ENCODE measurements around the gene LHX3. TPM values are rescaled to one million over a fixed set of nuclear protein-coding genes. Genes with fewer than 3 reads are reported as not detected.
A peak's percentile ranks its signal among the peaks of the same experiment; 100 is the strongest.

LHX3 gene
- total and polyA plus RNA-seq, 2 of the 4 experiments (the other 2 are of a cell fraction) = not detected

DNA sequence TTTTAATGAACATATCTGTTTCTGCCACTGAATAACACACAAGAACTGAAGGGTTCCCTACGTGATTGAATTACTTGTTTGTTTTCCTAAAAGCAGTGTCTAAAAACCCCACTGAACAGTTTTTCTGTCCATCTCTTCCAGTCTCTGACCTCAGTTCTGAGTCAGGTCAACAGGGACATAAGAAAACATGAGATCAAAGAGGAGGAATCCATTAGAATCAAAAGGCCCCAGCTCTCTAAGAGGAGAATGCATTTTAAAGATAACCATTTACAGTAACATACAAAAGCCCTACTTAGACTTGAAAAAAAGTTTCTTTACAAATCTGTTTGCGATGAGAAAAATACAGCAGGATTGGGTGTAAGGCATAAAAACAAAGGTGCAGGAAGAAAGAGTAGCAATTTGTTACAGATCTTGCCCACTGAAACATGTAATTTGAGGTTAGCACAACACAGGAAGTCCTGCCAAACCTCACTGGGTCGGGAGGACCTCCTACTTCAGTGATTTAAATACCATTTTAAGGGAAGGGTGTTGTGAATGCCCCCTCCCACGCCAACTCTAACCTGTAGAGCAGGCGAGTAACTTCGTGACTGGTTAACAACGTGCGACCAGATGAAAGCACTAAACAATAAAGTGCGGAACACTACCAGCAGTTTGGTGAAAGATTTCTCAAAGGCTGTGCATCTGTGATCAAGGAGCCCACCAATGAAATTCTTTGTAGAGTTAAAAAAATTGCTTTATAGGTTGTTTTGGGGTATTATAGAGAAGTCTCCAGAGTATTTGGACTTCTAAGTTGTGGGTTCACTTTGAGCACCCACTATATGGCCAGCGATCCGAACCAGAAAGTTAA lies 39.4 kb upstream of the LHX3 start:
- no peak overlapping the region for H3K27ac ChIP-seq (ENCODE audit: insufficient read depth, low read length)
- dilution Hi-C loops (cut with HindIII; ENCODE audit: low sequenced_read_pairs, unreplicated experiment) = no loop called here
- H3K18ac ChIP-seq (ENCODE audit: low read depth, low read length) = no peak overlapping the region
- H3K9ac ChIP-seq (ENCODE audit: low read depth, low read length) = peak overlapping the region; percentile 83
- H2AK9ac ChIP-seq (replicated peaks; ENCODE audit: low read depth, low read length, poor library complexity) = peak overlapping the region; percentile 73
- H4K5ac ChIP-seq (ENCODE audit: low read depth, low read length) = no peak overlapping the region
- no peak overlapping the region for H2BK20ac ChIP-seq (ENCODE audit: low read depth, low read length)
- no peak overlapping the region for H2BK5ac ChIP-seq (ENCODE audit: low read depth, low read length, poor library complexity, severe bottlenecking)
- H2AFZ ChIP-seq (replicated peaks; ENCODE audit: low read length, poor library complexity) = no peak overlapping the region
- DNase-seq = no peak
- peaks cover 31% of the 10 kb centered on the region for H4K20me1 ChIP-seq (ENCODE audit: insufficient read depth, low read length)
- ATAC-seq (ENCODE audit: low read depth) = no peak
- H3K79me1 ChIP-seq (ENCODE audit: low read depth in 1 of 2, low read length in 2 of 2) = peaks cover 22 to 51% of the 10 kb centered on the region in 2 experiments
- no peak overlapping the region for H3K56ac ChIP-seq (ENCODE audit: extremely low read depth, insufficient read depth, low read length)
- 0 out of 2 replicates have a peak overlapping the region, but pooled peaks have one; percentile 59 for H3K14ac ChIP-seq (replicated peaks; ENCODE audit: low read depth, low read length)
- peak overlapping the region; percentile 91 for H3K4me2 ChIP-seq (ENCODE audit: low read depth, low read length)
- no peak overlapping the region for H4K91ac ChIP-seq (ENCODE audit: insufficient read depth, low read depth, low read length)
- H3K4me1 ChIP-seq (ENCODE audit: control insufficient read depth, insufficient read depth, low read length) = peaks cover 3% of the 10 kb centered on the region; the same call in 1 of the 2 replicates
- intact Hi-C loops (cut with micrococcal nuclease) = no loop called here
- peaks cover 23% of the 10 kb centered on the region for H3K27me3 ChIP-seq (ENCODE audit: control insufficient read depth, insufficient read depth, low read length)
- no peak overlapping the region for H3K4ac ChIP-seq (ENCODE audit: low read depth, low read length)
- no peak overlapping the region for H2BK15ac ChIP-seq (ENCODE audit: low read depth, low read length)
- ChIA-PET POLR2A (ENCODE audit: unreplicated experiment) (no interaction called here), CTCF (no interaction called here)
- H3K36me3 ChIP-seq (ENCODE audit: control insufficient read depth, insufficient read depth, low read length) = no peaks in the 10 kb centered on the region
- TF ChIP-seq RCOR1 (IDR thresholded peaks at IDR 0.05; ENCODE audit: insufficient replicate concordance, low read length) (no peak), FOS (IDR thresholded peaks at IDR 0.05; ENCODE audit: low read depth, low read length) (no peak), CEBPB (IDR thresholded peaks at IDR 0.05; ENCODE audit: low read depth, low read length) (no peak), NFE2L2 (IDR thresholded peaks at IDR 0.05; ENCODE audit: low read depth, low read length) (no peak), MAZ (IDR thresholded peaks at IDR 0.05; ENCODE audit: borderline replicate concordance, low read depth, low read length) (no peak), CHD1 (IDR thresholded peaks at IDR 0.05; ENCODE audit: low read depth, low read length) (no peak), MAFK (IDR thresholded peaks at IDR 0.05; ENCODE audit: low read depth, low read length) (no peak), POLR2A (IDR thresholded peaks at IDR 0.05; ENCODE audit: low read depth, low read length) (no peak)
- TF ChIP-seq, protein P1, sequence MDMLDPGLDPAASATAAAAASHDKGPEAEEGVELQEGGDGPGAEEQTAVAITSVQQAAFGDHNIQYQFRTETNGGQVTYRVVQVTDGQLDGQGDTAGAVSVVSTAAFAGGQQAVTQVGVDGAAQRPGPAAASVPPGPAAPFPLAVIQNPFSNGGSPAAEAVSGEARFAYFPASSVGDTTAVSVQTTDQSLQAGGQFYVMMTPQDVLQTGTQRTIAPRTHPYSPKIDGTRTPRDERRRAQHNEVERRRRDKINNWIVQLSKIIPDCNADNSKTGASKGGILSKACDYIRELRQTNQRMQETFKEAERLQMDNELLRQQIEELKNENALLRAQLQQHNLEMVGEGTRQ (IDR thresholded peaks at IDR 0.05; ENCODE audit: low read depth, low read length) = no peak
- TF ChIP-seq, protein P2, sequence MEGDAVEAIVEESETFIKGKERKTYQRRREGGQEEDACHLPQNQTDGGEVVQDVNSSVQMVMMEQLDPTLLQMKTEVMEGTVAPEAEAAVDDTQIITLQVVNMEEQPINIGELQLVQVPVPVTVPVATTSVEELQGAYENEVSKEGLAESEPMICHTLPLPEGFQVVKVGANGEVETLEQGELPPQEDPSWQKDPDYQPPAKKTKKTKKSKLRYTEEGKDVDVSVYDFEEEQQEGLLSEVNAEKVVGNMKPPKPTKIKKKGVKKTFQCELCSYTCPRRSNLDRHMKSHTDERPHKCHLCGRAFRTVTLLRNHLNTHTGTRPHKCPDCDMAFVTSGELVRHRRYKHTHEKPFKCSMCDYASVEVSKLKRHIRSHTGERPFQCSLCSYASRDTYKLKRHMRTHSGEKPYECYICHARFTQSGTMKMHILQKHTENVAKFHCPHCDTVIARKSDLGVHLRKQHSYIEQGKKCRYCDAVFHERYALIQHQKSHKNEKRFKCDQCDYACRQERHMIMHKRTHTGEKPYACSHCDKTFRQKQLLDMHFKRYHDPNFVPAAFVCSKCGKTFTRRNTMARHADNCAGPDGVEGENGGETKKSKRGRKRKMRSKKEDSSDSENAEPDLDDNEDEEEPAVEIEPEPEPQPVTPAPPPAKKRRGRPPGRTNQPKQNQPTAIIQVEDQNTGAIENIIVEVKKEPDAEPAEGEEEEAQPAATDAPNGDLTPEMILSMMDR (conservative IDR thresholded peaks at IDR 0.05; ENCODE audit: low read depth, low read length) = no peak
- TF ChIP-seq, protein P3, sequence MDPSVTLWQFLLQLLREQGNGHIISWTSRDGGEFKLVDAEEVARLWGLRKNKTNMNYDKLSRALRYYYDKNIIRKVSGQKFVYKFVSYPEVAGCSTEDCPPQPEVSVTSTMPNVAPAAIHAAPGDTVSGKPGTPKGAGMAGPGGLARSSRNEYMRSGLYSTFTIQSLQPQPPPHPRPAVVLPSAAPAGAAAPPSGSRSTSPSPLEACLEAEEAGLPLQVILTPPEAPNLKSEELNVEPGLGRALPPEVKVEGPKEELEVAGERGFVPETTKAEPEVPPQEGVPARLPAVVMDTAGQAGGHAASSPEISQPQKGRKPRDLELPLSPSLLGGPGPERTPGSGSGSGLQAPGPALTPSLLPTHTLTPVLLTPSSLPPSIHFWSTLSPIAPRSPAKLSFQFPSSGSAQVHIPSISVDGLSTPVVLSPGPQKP (IDR thresholded peaks at IDR 0.05; ENCODE audit: borderline replicate concordance, low read depth, low read length) = no peak
- no peaks in the 10 kb centered on the region for H3K9me3 ChIP-seq (ENCODE audit: control insufficient read depth, insufficient read depth, low read length)
- H2BK120ac ChIP-seq (ENCODE audit: low read depth, low read length) = no peak overlapping the region
- peak overlapping the region; percentile 79 for H3K4me3 ChIP-seq (ENCODE audit: insufficient read depth, low read depth, low read length)
- peak overlapping the region; percentile 54; the same call in 1 of the 2 replicates for H3K23ac ChIP-seq (ENCODE audit: low read depth, low read length)
- BruUV-seq (replicated peaks) = no TSS peak
- H2AK5ac ChIP-seq (ENCODE audit: low read depth, low read length) = no peak overlapping the region
- WGBS, 2 experiments (ENCODE audit: extremely low coverage in 2 of 2, insufficient read length in 1 of 2) = 25% methylated on average over 2 of the region's 11 CpGs; no CpG with 5 or more reads in 1 of the 2 experiments
- no peak overlapping the region for H4K8ac ChIP-seq (ENCODE audit: low read depth in 2 of 2, low read length in 2 of 2)
- in situ Hi-C loops (cut with MboI; ENCODE audit: low sequenced_read_pairs) = no loop called here
- peaks cover 8% of the 10 kb centered on the region for H3K9me1 ChIP-seq (ENCODE audit: insufficient read depth, low read length)

Measured in IMR-90 (cell line).